ENCODE measurements around the gene TRIM7. TPM values are rescaled to one million over a fixed set of nuclear protein-coding genes. Genes with fewer than 3 reads are reported as not detected.

Gene TRIM7
- total and polyA plus RNA-seq, 9 of the 15 experiments (the other 6 are each of a cell fraction or from before 2014, with no cell fraction given) = 2.6 to 14.9 (median 8.9) TPM

DNA sequence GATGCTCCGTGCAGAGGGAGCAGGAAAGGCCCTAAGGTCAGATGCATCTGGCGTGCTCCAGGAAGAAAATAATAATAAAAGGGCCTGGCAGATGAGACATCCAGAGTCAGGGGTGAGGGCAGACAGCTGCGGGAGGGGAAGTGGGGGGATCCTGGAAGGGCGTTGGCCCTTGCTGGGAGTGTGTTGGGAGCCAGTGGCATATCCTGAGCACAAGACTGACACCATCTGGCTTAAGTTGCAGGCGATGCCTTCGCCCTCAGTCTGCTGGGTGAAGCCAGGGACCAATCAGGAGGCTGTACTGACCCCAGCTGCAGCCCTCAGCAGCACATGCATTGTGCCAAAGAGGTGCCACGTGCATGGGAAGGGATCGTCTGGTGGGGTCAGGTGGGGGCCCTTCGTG lies 53.9 kb downstream of the TRIM7 start (continued):
- TF ChIP-seq, protein P1, sequence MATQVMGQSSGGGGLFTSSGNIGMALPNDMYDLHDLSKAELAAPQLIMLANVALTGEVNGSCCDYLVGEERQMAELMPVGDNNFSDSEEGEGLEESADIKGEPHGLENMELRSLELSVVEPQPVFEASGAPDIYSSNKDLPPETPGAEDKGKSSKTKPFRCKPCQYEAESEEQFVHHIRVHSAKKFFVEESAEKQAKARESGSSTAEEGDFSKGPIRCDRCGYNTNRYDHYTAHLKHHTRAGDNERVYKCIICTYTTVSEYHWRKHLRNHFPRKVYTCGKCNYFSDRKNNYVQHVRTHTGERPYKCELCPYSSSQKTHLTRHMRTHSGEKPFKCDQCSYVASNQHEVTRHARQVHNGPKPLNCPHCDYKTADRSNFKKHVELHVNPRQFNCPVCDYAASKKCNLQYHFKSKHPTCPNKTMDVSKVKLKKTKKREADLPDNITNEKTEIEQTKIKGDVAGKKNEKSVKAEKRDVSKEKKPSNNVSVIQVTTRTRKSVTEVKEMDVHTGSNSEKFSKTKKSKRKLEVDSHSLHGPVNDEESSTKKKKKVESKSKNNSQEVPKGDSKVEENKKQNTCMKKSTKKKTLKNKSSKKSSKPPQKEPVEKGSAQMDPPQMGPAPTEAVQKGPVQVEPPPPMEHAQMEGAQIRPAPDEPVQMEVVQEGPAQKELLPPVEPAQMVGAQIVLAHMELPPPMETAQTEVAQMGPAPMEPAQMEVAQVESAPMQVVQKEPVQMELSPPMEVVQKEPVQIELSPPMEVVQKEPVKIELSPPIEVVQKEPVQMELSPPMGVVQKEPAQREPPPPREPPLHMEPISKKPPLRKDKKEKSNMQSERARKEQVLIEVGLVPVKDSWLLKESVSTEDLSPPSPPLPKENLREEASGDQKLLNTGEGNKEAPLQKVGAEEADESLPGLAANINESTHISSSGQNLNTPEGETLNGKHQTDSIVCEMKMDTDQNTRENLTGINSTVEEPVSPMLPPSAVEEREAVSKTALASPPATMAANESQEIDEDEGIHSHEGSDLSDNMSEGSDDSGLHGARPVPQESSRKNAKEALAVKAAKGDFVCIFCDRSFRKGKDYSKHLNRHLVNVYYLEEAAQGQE (IDR thresholded peaks at IDR 0.05; ENCODE audit: borderline replicate concordance) = peak; percentile 39; the same call in 1 of the 2 replicates
- TF ChIP-seq, protein P1 (CRISPR knock-in tag; IDR thresholded peaks at IDR 0.05; ENCODE audit: low read depth) = no peak
- no peak for TF ChIP-seq SREBF2 (CRISPR knock-in tag; IDR thresholded peaks at IDR 0.05)
- TF ChIP-seq ILF3 (IDR thresholded peaks at IDR 0.05; ENCODE audit: borderline replicate concordance) = no peak
- TF ChIP-seq, protein P2, sequence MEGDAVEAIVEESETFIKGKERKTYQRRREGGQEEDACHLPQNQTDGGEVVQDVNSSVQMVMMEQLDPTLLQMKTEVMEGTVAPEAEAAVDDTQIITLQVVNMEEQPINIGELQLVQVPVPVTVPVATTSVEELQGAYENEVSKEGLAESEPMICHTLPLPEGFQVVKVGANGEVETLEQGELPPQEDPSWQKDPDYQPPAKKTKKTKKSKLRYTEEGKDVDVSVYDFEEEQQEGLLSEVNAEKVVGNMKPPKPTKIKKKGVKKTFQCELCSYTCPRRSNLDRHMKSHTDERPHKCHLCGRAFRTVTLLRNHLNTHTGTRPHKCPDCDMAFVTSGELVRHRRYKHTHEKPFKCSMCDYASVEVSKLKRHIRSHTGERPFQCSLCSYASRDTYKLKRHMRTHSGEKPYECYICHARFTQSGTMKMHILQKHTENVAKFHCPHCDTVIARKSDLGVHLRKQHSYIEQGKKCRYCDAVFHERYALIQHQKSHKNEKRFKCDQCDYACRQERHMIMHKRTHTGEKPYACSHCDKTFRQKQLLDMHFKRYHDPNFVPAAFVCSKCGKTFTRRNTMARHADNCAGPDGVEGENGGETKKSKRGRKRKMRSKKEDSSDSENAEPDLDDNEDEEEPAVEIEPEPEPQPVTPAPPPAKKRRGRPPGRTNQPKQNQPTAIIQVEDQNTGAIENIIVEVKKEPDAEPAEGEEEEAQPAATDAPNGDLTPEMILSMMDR (IDR thresholded peaks at IDR 0.05 in 2 of 3, conservative IDR thresholded peaks at IDR 0.05 in 1 of 3; ENCODE audit: insufficient read depth in 2 of 3, low read depth in 1 of 3, low read length in 3 of 3) = peak in 2 of 3 experiments; percentile 6 to 37; a peak in 2 of 6 replicates
- TF ChIP-seq NR2C1 (IDR thresholded peaks at IDR 0.05) = no peak
- no peak for TF ChIP-seq NR2C1 (tag; IDR thresholded peaks at IDR 0.05)
- TF ChIP-seq ZNF445 (CRISPR knock-in tag; IDR thresholded peaks at IDR 0.05; ENCODE audit: low read depth) = no peak
- no peak for TF ChIP-seq KLF6 (CRISPR knock-in tag; IDR thresholded peaks at IDR 0.05; ENCODE audit: borderline replicate concordance)
- TF ChIP-seq RAD21 (CRISPR knock-in tag; conservative IDR thresholded peaks at IDR 0.05 in 1 of 2, IDR thresholded peaks at IDR 0.05 in 1 of 2) = peak; percentile 15 to 41; a peak in 3 of 4 replicates
- TF ChIP-seq, protein P3, sequence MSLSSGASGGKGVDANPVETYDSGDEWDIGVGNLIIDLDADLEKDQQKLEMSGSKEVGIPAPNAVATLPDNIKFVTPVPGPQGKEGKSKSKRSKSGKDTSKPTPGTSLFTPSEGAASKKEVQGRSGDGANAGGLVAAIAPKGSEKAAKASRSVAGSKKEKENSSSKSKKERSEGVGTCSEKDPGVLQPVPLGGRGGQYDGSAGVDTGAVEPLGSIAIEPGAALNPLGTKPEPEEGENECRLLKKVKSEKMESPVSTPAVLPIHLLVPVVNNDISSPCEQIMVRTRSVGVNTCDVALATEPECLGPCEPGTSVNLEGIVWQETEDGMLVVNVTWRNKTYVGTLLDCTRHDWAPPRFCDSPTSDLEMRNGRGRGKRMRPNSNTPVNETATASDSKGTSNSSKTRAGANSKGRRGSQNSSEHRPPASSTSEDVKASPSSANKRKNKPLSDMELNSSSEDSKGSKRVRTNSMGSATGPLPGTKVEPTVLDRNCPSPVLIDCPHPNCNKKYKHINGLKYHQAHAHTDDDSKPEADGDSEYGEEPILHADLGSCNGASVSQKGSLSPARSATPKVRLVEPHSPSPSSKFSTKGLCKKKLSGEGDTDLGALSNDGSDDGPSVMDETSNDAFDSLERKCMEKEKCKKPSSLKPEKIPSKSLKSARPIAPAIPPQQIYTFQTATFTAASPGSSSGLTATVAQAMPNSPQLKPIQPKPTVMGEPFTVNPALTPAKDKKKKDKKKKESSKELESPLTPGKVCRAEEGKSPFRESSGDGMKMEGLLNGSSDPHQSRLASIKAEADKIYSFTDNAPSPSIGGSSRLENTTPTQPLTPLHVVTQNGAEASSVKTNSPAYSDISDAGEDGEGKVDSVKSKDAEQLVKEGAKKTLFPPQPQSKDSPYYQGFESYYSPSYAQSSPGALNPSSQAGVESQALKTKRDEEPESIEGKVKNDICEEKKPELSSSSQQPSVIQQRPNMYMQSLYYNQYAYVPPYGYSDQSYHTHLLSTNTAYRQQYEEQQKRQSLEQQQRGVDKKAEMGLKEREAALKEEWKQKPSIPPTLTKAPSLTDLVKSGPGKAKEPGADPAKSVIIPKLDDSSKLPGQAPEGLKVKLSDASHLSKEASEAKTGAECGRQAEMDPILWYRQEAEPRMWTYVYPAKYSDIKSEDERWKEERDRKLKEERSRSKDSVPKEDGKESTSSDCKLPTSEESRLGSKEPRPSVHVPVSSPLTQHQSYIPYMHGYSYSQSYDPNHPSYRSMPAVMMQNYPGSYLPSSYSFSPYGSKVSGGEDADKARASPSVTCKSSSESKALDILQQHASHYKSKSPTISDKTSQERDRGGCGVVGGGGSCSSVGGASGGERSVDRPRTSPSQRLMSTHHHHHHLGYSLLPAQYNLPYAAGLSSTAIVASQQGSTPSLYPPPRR (CRISPR knock-in tag; IDR thresholded peaks at IDR 0.05; ENCODE audit: borderline replicate concordance) = no peak
- no peak for TF ChIP-seq HDGF (IDR thresholded peaks at IDR 0.05)
- no peak for TF ChIP-seq ZNF174 (CRISPR knock-in tag; IDR thresholded peaks at IDR 0.05)
- no peak for TF ChIP-seq ZNF232 (CRISPR knock-in tag; IDR thresholded peaks at IDR 0.05)
